HCT116 (cell line): Measurements from ENCODE around the gene DNASE1L3.

Source experiments
- CEBPB ChIP-seq: IDR thresholded peaks from 2 replicates; pipeline ENCODE4 v1.6.1; 2012; ENCODE audit warnings: low read depth
- EZH2 ChIP-seq: fragments of 200-600 bp; sonication (generic); IDR thresholded peaks from 2 replicates; pipeline ENCODE4 v1.6.1; 2017; ENCODE audit warnings: antibody characterized with exemption, mixed run types
- POLR2A ChIP-seq: IDR thresholded peaks from 2 replicates; pipeline ENCODE4 v1.7.0; 2011; ENCODE audit warnings: borderline replicate concordance; ENCODE audit not compliant: insufficient read depth, insufficient read length; ENCODE audit errors: extremely low read depth
- POLR2AphosphoS5 ChIP-seq: IDR thresholded peaks from 2 replicates; pipeline ENCODE4 v1.6.1; 2011; ENCODE audit warnings: mild to moderate bottlenecking, low read depth, low read length, moderate library complexity
- SRF ChIP-seq: IDR thresholded peaks from 2 replicates; pipeline ENCODE4 v1.6.1; 2012; ENCODE audit warnings: low read depth
- TCF7L2 ChIP-seq: IDR thresholded peaks from 2 replicates; pipeline ENCODE4 v1.7.0; 2011; ENCODE audit warnings: borderline replicate concordance, inconsistent platforms; ENCODE audit not compliant: insufficient read depth, insufficient read length; ENCODE audit errors: extremely low read depth
- YY1 ChIP-seq: IDR thresholded peaks from 2 replicates; pipeline ENCODE4 v1.6.1; 2011; ENCODE audit warnings: low read length, low read depth, moderate library complexity, mild to moderate bottlenecking; ENCODE audit not compliant: insufficient replicate concordance; ENCODE audit errors: extremely low read depth
- ZNF274 ChIP-seq: fragments of 200-500 bp; sonication (Bioruptor generic); IDR thresholded peaks from 2 replicates; pipeline ENCODE4 v1.6.1; 2014; ENCODE audit warnings: mild to moderate bottlenecking, low read depth, low read length, inconsistent platforms
- TF ChIP-seq, protein P1 (sequence below): IDR thresholded peaks from 2 replicates; pipeline ENCODE4 v1.6.1; 2012
- TF ChIP-seq, protein P2 (sequence below), 3 experiments: fragments of 200-600 bp in 1 of 3; sonication (generic) in 1 of 3; IDR thresholded peaks in 2 of 3; conservative IDR thresholded peaks in 1 of 3; 2 replicates each; pipeline ENCODE4 v1.5.1; 2012 to 2017; ENCODE audit warnings: low read depth in 2 of 3, low read length in 2 of 3, antibody characterized with exemption in 1 of 3, borderline replicate concordance in 1 of 3, control low read depth in 1 of 3, mild to moderate bottlenecking in 1 of 3, mixed read lengths in 1 of 3, mixed run types in 1 of 3, moderate library complexity in 1 of 3; ENCODE audit not compliant: insufficient read depth in 1 of 3
- TF ChIP-seq, protein P3 (sequence below): IDR thresholded peaks from 2 replicates; pipeline ENCODE4 v1.6.1; 2012

DNA sequence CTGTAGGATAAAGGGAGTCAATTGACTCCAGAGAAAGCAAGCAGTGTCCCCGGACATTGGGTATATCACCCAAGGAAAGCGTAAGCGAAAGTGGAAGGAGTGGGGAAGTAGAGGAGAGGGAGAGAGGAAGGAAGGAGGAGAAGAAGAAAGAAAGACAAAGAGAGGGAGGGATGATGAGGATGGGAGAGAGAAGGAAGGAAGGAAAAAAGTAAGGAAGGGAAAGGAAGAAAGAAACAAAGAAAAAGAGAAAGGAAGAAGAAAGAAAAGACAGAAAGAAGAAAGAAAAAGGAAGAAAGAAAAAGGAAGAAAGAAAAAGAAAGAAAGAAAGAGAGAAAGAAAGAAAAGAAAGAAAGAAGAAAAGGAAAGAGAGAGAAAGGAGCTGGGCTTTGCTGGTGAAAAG, 839 bp downstream of the DNASE1L3 start:
- TF ChIP-seq, protein P1, sequence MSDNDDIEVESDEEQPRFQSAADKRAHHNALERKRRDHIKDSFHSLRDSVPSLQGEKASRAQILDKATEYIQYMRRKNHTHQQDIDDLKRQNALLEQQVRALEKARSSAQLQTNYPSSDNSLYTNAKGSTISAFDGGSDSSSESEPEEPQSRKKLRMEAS, result no peak
- TF ChIP-seq POLR2AphosphoS5 (no peak), POLR2A (no peak), ZNF274 (no peak), EZH2 (no peak), CEBPB (no peak), YY1 (no peak), SRF (no peak), TCF7L2 (no peak)
- TF ChIP-seq, protein P2, sequence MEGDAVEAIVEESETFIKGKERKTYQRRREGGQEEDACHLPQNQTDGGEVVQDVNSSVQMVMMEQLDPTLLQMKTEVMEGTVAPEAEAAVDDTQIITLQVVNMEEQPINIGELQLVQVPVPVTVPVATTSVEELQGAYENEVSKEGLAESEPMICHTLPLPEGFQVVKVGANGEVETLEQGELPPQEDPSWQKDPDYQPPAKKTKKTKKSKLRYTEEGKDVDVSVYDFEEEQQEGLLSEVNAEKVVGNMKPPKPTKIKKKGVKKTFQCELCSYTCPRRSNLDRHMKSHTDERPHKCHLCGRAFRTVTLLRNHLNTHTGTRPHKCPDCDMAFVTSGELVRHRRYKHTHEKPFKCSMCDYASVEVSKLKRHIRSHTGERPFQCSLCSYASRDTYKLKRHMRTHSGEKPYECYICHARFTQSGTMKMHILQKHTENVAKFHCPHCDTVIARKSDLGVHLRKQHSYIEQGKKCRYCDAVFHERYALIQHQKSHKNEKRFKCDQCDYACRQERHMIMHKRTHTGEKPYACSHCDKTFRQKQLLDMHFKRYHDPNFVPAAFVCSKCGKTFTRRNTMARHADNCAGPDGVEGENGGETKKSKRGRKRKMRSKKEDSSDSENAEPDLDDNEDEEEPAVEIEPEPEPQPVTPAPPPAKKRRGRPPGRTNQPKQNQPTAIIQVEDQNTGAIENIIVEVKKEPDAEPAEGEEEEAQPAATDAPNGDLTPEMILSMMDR (IDR thresholded peaks at IDR 0.05 in 2 of 3, conservative IDR thresholded peaks at IDR 0.05 in 1 of 3; ENCODE audit: borderline replicate concordance in 1 of 3, insufficient read depth in 1 of 3, low read depth in 2 of 3, low read length in 2 of 3), result no peak
- TF ChIP-seq, protein P3, sequence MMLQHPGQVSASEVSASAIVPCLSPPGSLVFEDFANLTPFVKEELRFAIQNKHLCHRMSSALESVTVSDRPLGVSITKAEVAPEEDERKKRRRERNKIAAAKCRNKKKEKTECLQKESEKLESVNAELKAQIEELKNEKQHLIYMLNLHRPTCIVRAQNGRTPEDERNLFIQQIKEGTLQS, result no peak
